GM23248 (cell line): Measurements from ENCODE around the gene ENPEP.

Experiments
- EZH2 ChIP-seq: fragments of 200-600 bp; sonication (generic); IDR thresholded peaks from 2 replicates; pipeline ENCODE4 v1.6.1; 2018; ENCODE audit warnings: antibody characterized with exemption, mild to moderate bottlenecking; ENCODE audit not compliant: insufficient read depth, poor library complexity, severe bottlenecking
- EZH2phosphoT487 ChIP-seq: fragments of 200-600 bp; sonication (generic); IDR thresholded peaks from 2 replicates; pipeline ENCODE4 v1.6.1; 2018; ENCODE audit warnings: antibody characterized with exemption, moderate library complexity, mild to moderate bottlenecking, low read depth; ENCODE audit not compliant: insufficient read depth

GRCh38 chr4:110442309-110442708 lies 33.6 kb upstream of the ENPEP start:
- TF ChIP-seq EZH2phosphoT487 (no peak), EZH2 (no peak)
